Natural killer cell (primary cell): ENCODE results near the gene RYR1. TPM values are rescaled to one million over a fixed set of nuclear protein-coding genes. Genes with fewer than 3 reads are reported as not detected.
"Not testable (repeated sequence)": the region's sequence is repeated elsewhere in the genome, so short reads cannot be mapped to it uniquely, and the experiment has no call there.

Source experiments
- ATAC-seq, 3 donors: fragments of 150-1000 bp in 2 of 3; fragments of 200-7000 bp in 1 of 3; cut with Tn5 transposase; 1 replicate in 1 of 3; 2 replicates in 2 of 3; pipeline ENCODE4 v1.10.0; 2021; ENCODE audit warnings: mild to moderate bottlenecking in 2 of 3, moderate library complexity in 2 of 3
- DNase-seq, 2 donors: peaks; one replicate each; pipeline versions ENCODE4 v3.0.0 to v3.0.0-alpha.2; 2013 to 2021; ENCODE audit warnings: mixed read lengths in 1 of 2
- H3K27ac ChIP-seq: one replicate; pipeline ENCODE4 v1.5.1; 2013; ENCODE audit warnings: mild to moderate bottlenecking, low read length
- H3K27me3 ChIP-seq: one replicate; pipeline ENCODE4 v1.6.1; 2013; ENCODE audit warnings: low read length; ENCODE audit not compliant: control insufficient read depth, insufficient read depth
- H3K36me3 ChIP-seq: one replicate; pipeline ENCODE4 v1.6.1; 2013; ENCODE audit warnings: low read length; ENCODE audit not compliant: control insufficient read depth, insufficient read depth
- H3K4me1 ChIP-seq: one replicate; pipeline ENCODE4 v1.6.1; 2013; ENCODE audit warnings: low read length; ENCODE audit not compliant: control insufficient read depth, insufficient read depth
- H3K4me3 ChIP-seq: one replicate; pipeline ENCODE4 v1.5.1; 2013; ENCODE audit warnings: low read length
- H3K9me3 ChIP-seq: one replicate; pipeline ENCODE4 v1.6.1; 2013; ENCODE audit warnings: low read length; ENCODE audit not compliant: control insufficient read depth, insufficient read depth
- H3K27ac Mint-ChIP-seq, 2 donors: one replicate each; pipeline ENCODE4 v1.8.0; 2022; ENCODE audit warnings: mild to moderate bottlenecking in 2 of 2, mixed read lengths in 2 of 2, moderate library complexity in 1 of 2
- H3K27me3 Mint-ChIP-seq, 2 donors: one replicate each; pipeline ENCODE4 v1.8.0; 2022; ENCODE audit warnings: low read depth in 2 of 2, mixed read lengths in 2 of 2
- H3K36me3 Mint-ChIP-seq: one replicate; pipeline ENCODE4 v1.8.0; 2022; ENCODE audit warnings: mixed read lengths
- H3K4me1 Mint-ChIP-seq, 2 donors: one replicate each; pipeline ENCODE4 v1.8.0; 2022; ENCODE audit warnings: mixed read lengths in 2 of 2
- H3K4me3 Mint-ChIP-seq: one replicate; pipeline ENCODE4 v1.8.0; 2022; ENCODE audit warnings: mild to moderate bottlenecking, moderate library complexity, mixed read lengths
- H3K9me3 Mint-ChIP-seq, 2 donors: one replicate each; pipeline ENCODE4 v1.8.0; 2022; ENCODE audit warnings: mixed read lengths in 2 of 2
- WGBS: methylation state at CpG from one replicate; pipeline ENCODE4 v1.1.7; 2013; ENCODE audit warnings: missing lambda C conversion rate; ENCODE audit not compliant: insufficient coverage; 5-methylcytosine and 5-hydroxymethylcytosine counted together
- intact Hi-C: fragments of 100-400 bp; cut with micrococcal nuclease; formaldehyde crosslinking; loops from one replicate; pipeline ENCODE4 v1.14.2; 2022
- total RNA-seq, 4 donors: library from RNA; stranded (reverse); fragments of 120-200 nt in 1 of 4; gene quantifications; one replicate each; pipeline versions ENCODE4 v1.2.3 to v1.2.4, GENCODE V29; 2013 to 2022
- TF ChIP-seq, protein P1 (sequence below): fragments of 200-600 bp; IDR thresholded peaks from one replicate; pipeline ENCODE4 v1.8.0; 2022; ENCODE audit warnings: antibody characterized with exemption

Gene RYR1
- total RNA-seq, 3 donors from 2014 or later (not counting 1 experiment from before 2014, with no cell fraction given), result 0.05 to 1.0 (median 0.65) TPM

DNA sequence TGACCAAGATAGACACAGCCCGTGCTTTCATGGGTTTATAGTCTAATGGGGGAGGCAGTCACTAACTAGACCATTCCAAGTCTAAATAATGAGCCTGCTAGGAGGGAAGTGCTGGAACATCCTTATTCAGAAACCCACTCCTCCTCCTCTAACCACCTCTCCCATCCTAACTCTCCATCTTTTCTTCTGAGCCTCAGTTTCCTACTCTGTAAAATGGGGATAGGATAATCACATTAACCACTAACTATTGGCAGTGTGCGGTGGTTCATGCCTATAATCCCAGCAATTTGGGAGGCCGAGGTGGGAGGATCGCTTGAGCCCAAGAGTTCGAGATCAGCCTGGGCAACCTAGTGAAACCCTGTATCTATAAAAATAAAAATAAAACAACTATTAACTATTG, 115.6 kb downstream of the RYR1 start:
- DNase-seq (no peak), ATAC-seq (no peak)
- intact Hi-C loops, result no loop called here
- no peak overlapping the region for H3K27ac ChIP-seq
- H3K36me3 ChIP-seq, result no peaks in the 10 kb centered on the region
- H3K4me3 ChIP-seq, result no peak overlapping the region
- WGBS, result 94% methylated on average over 3 of the region's 5 CpGs
- Mint-ChIP-seq H3K27me3 (peaks cover 8 to 12% of the 10 kb centered on the region in 2 donors), H3K4me1 (peaks cover 13 to 15% of the 10 kb centered on the region in 2 donors), H3K4me3 (no peak overlapping the region), H3K36me3 (no peaks in the 10 kb centered on the region), H3K9me3 (no peaks in the 10 kb centered on the region), H3K27ac (no peak overlapping the region)
- TF ChIP-seq, protein P1, sequence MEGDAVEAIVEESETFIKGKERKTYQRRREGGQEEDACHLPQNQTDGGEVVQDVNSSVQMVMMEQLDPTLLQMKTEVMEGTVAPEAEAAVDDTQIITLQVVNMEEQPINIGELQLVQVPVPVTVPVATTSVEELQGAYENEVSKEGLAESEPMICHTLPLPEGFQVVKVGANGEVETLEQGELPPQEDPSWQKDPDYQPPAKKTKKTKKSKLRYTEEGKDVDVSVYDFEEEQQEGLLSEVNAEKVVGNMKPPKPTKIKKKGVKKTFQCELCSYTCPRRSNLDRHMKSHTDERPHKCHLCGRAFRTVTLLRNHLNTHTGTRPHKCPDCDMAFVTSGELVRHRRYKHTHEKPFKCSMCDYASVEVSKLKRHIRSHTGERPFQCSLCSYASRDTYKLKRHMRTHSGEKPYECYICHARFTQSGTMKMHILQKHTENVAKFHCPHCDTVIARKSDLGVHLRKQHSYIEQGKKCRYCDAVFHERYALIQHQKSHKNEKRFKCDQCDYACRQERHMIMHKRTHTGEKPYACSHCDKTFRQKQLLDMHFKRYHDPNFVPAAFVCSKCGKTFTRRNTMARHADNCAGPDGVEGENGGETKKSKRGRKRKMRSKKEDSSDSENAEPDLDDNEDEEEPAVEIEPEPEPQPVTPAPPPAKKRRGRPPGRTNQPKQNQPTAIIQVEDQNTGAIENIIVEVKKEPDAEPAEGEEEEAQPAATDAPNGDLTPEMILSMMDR, result no peak
- no peaks in the 10 kb centered on the region for H3K9me3 ChIP-seq
- H3K4me1 ChIP-seq, result peaks cover 21% of the 10 kb centered on the region
- no peaks in the 10 kb centered on the region for H3K27me3 ChIP-seq

DNA sequence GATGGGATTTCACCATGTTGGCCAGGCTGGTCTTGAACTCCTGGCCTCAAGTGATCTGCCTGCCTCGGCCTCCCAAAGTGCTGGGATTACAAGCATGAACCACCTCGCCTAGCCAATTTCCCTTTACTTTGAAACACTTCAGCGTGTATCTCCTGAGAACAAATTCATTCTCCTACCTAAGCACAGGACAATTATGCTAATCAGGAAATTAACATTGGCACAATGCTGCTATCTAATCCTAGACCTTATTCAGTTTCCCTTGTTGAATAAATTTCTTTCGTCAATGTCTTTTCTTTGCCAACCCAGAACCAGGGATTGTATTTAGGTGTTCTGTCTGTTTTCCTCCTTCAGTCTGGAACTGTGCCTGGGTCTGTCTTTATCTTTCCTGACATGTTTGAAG, 116.5 kb downstream of the RYR1 start:
- H3K4me1 ChIP-seq, result peaks cover 17% of the 10 kb centered on the region
- no peaks in the 10 kb centered on the region for H3K36me3 Mint-ChIP-seq
- DNase-seq, result no peak
- peaks cover 7% of the 10 kb centered on the region in 2 donors for H3K4me1 Mint-ChIP-seq
- no peak overlapping the region for H3K27ac Mint-ChIP-seq
- H3K27me3 ChIP-seq, result no peaks in the 10 kb centered on the region
- intact Hi-C loops, result no loop called here
- no peak overlapping the region for H3K27ac ChIP-seq
- 95% methylated on average over 4 of the region's 4 CpGs for WGBS
- no peak for ATAC-seq
- no peaks in the 10 kb centered on the region for H3K9me3 ChIP-seq
- peaks cover 5 to 12% of the 10 kb centered on the region in 2 donors for H3K27me3 Mint-ChIP-seq
- no peaks in the 10 kb centered on the region for H3K36me3 ChIP-seq
- TF ChIP-seq, protein P1, result no peak
- no peak overlapping the region for H3K4me3 ChIP-seq
- no peak overlapping the region for H3K4me3 Mint-ChIP-seq
- no peaks in the 10 kb centered on the region for H3K9me3 Mint-ChIP-seq

DNA sequence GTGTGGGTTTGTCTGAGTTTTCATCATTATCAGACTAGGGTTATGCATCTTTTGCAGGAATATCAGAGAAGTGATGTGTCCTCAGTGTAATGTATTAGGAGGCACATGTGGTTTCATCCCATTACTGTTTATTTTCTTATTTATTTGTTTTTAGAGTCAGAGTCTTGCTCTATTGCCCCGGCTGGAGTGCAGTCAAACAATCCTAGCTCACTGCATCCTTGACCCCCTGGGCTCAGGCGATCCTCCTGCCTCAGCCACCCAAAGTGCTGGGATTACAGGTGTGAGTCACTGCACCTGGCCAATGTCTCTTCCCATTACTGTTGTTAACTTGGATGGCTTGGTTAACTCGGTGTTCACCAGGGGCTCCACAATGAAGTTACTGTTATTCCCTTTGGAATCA, 116.9 kb downstream of the RYR1 start:
- no peak for ATAC-seq
- H3K27ac Mint-ChIP-seq, result no peak overlapping the region
- TF ChIP-seq, protein P1, result no peak
- Histone ChIP-seq H3K36me3 (no peaks in the 10 kb centered on the region), H3K9me3 (no peaks in the 10 kb centered on the region), H3K4me3 (no peak overlapping the region), H3K27me3 (no peaks in the 10 kb centered on the region), H3K4me1 (peaks cover 17% of the 10 kb centered on the region), H3K27ac (no peak overlapping the region)
- peaks cover 5 to 12% of the 10 kb centered on the region in 2 donors for H3K27me3 Mint-ChIP-seq
- WGBS, result 94% methylated on average over 3 of the region's 3 CpGs
- peaks cover 6 to 7% of the 10 kb centered on the region in 2 donors for H3K4me1 Mint-ChIP-seq
- no peak overlapping the region for H3K4me3 Mint-ChIP-seq
- H3K9me3 Mint-ChIP-seq, result no peaks in the 10 kb centered on the region
- DNase-seq, result no peak
- H3K36me3 Mint-ChIP-seq, result no peaks in the 10 kb centered on the region
- intact Hi-C loops, result no loop called here

DNA sequence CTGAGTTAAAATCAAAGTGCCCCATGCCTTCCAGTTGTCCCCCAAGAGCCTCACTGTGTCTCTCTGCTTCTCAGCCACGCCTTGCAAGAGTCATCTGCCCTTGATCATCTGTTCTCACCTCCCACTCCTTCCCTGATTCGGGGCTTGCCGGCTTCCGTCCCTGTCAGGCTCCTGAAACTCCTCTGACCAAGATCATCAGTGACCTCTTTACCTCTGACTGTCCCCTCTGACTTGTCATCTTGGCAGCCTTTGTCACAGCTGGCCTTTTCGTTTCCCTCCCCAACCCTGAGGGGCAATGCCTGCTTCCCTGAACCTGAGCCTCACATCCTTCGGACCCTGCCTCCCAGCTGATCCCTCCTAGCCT, 117.9 kb downstream of the RYR1 start:
- intact Hi-C loops, result no loop called here
- peak in 1 of 3 donors; percentile 52 for ATAC-seq
- 64% methylated on average over 6 of the region's 6 CpGs for WGBS
- Histone ChIP-seq H3K27me3 (no peaks in the 10 kb centered on the region), H3K9me3 (no peaks in the 10 kb centered on the region), H3K4me1 (peaks cover 19% of the 10 kb centered on the region), H3K4me3 (no peak overlapping the region), H3K36me3 (no peaks in the 10 kb centered on the region), H3K27ac (no peak overlapping the region)
- TF ChIP-seq, protein P1, result no peak
- peaks cover 6 to 7% of the 10 kb centered on the region in 2 donors for H3K4me1 Mint-ChIP-seq
- H3K27ac Mint-ChIP-seq, result peak overlapping the region in 1 of 2 donors; percentile 74
- H3K4me3 Mint-ChIP-seq, result no peak overlapping the region
- H3K36me3 Mint-ChIP-seq, result no peaks in the 10 kb centered on the region
- no peaks in the 10 kb centered on the region for H3K9me3 Mint-ChIP-seq
- peaks cover 5 to 12% of the 10 kb centered on the region in 2 donors for H3K27me3 Mint-ChIP-seq
- peak in 1 of 2 donors; percentile 40 for DNase-seq

DNA sequence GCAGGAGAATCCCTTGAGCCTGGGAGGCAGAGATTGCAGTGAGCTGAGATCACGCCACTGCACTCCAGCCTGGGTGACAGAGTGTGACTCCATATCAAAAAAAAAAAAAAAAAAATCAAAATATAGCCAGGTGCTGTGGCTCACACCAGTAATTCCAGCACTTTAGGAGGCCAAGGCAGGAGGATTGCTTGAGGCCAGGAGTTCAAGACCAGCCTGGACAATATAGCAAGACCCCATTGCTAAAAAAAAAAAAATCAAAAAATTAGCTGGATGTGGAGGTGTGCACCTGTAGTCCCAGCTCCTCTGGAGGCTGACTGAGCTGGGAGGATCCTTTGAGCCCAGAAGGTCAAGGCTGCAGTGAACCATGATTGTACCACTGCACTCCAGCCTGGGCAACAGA, 119.7 kb downstream of the RYR1 start:
- H3K27ac Mint-ChIP-seq, ATAC-seq, H3K36me3 Mint-ChIP-seq, intact Hi-C loops, H3K4me3 ChIP-seq, H3K4me3 Mint-ChIP-seq, H3K27me3 ChIP-seq, H3K27ac ChIP-seq, DNase-seq, H3K9me3 Mint-ChIP-seq, H3K9me3 ChIP-seq, H3K36me3 ChIP-seq: not testable (repeated sequence)
- Mint-ChIP-seq H3K27me3 (peaks cover 5 to 12% of the 10 kb centered on the region in 2 donors), H3K4me1 (peaks cover 12 to 14% of the 10 kb centered on the region in 2 donors)
- H3K4me1 ChIP-seq, result peaks cover 34% of the 10 kb centered on the region
- no CpG with 5 or more reads among the region's 1 CpG for WGBS
